ENCODE data around the gene RAPGEF2. TPM values are rescaled to one million over a fixed set of nuclear protein-coding genes. Genes with fewer than 3 reads are reported as not detected.

RAPGEF2 gene
- total RNA-seq, 4 donors from 2014 or later = 60.2 to 109 (median 79.7) TPM

DNA sequence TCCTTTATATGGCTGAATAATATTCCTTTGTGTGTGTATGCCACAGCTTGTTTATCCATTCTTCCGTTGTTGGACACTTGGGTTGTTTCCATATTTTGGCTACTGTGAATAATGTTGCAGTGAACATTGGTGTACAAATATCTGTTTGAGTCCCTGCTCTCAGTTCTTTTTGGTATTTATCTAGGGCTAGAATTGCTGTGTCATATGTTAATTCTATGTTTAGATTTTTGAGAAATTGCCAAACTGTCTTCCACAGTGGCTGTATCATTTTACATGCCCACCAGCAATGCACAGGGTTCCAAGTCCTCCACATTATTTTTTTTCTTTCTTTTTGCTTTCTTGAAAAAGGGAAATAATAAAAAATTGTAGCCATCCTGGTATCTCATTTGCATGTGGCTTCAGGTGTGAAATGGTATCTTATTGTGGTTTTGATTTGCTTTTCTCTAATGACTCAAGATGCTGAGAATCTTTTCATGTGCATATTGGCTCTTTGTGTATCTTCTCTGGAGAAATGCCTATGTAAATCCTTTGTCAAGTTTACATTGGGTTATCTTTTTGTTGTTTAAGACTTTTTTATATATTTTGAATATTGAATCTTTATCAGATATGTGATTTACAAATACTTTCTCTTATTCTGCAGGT, 129.7 kb downstream of the RAPGEF2 start:
- no peaks in the 10 kb centered on the region for H3K27me3 ChIP-seq
- peaks cover 17 to 18% of the 10 kb centered on the region in 2 donors for H3K4me1 ChIP-seq
- TF ChIP-seq, protein P1, sequence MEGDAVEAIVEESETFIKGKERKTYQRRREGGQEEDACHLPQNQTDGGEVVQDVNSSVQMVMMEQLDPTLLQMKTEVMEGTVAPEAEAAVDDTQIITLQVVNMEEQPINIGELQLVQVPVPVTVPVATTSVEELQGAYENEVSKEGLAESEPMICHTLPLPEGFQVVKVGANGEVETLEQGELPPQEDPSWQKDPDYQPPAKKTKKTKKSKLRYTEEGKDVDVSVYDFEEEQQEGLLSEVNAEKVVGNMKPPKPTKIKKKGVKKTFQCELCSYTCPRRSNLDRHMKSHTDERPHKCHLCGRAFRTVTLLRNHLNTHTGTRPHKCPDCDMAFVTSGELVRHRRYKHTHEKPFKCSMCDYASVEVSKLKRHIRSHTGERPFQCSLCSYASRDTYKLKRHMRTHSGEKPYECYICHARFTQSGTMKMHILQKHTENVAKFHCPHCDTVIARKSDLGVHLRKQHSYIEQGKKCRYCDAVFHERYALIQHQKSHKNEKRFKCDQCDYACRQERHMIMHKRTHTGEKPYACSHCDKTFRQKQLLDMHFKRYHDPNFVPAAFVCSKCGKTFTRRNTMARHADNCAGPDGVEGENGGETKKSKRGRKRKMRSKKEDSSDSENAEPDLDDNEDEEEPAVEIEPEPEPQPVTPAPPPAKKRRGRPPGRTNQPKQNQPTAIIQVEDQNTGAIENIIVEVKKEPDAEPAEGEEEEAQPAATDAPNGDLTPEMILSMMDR (IDR thresholded peaks at IDR 0.05) = no peak
- no peak for TF ChIP-seq POLR2A (IDR thresholded peaks at IDR 0.05)
- no peak overlapping the region for H3K4me3 ChIP-seq (replicated peaks in 1 of 3)
- no peak for DNase-seq
- WGBS, 2 donors = 82 to 93% methylated on average over 1 of the region's 1 CpG
- H3K9me3 ChIP-seq = no peaks in the 10 kb centered on the region
- H3K36me3 ChIP-seq = no peaks in the 10 kb centered on the region
- intact Hi-C loops (cut with DNase I) = no loop called here
- no peak overlapping the region for H3K27ac ChIP-seq

DNA sequence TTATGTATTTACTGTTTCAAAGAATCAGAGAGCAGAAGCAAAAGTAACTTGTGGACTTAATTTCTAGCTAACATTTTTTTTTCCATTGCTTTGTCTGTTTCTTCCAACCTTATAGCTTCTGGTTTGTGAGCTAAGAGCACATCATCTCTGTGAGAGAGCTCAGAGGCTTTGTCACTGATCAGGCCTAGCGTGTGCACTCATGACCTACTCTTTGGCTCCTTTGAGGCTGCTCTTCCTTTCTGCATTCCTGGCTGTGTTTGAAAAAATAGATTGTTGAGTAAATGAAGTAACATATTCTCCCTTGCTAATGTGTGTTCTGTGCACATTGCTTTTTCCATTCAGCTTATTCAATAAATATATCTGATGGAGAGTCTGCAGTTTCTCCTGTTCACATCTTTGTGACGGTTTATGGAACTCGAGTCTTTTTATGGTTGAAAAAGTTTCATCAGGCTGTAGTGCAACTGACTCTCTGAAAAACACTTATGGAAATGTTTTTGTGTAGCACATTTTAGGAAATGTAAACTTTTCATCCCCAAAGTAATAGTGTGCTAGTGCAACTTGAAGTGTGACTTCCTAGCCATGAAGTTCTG, 133.0 kb downstream of the RAPGEF2 start:
- 92 to 93% methylated on average over 3 of the region's 3 CpGs for WGBS, 2 donors
- Histone ChIP-seq H3K27me3 (no peaks in the 10 kb centered on the region), H3K36me3 (no peaks in the 10 kb centered on the region), H3K4me3 (replicated peaks in 1 of 3) (no peak overlapping the region), H3K27ac (peak overlapping the region in 1 of 3 donors; percentile 20), H3K4me1 (peaks cover 0 to 8% of the 10 kb centered on the region in 2 donors), H3K9me3 (no peaks in the 10 kb centered on the region)
- intact Hi-C loops (cut with DNase I) = no loop called here
- DNase-seq = no peak
- TF ChIP-seq, protein P1 (IDR thresholded peaks at IDR 0.05) = no peak
- no peak for TF ChIP-seq POLR2A (IDR thresholded peaks at IDR 0.05)

DNA sequence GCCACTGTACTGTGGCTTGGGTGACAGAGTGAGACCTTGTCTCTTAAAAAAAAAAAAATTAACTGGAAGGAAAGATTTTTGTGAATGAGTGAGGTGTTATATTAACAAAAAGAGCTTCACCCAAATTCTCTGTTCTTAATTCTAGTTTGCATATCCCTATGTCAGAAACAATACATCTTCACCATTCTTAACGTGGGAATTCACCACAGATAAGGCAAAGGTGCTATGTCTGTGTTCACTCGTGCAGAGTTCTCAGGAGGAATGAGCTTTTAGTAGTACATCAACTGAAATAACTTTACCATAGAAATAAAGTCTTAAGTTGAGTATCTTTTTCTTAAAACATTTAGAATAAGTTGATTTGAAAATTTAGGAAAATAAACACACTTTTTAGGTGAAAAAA, 135.1 kb downstream of the RAPGEF2 start:
- H3K36me3 ChIP-seq = no peaks in the 10 kb centered on the region
- no peaks in the 10 kb centered on the region for H3K9me3 ChIP-seq
- TF ChIP-seq POLR2A (IDR thresholded peaks at IDR 0.05) = no peak
- TF ChIP-seq, protein P1 (IDR thresholded peaks at IDR 0.05) = no peak
- peaks cover 0 to 8% of the 10 kb centered on the region in 2 donors for H3K4me1 ChIP-seq
- 59 to 67% methylated on average over 2 of the region's 2 CpGs for WGBS, 2 donors
- no peak overlapping the region for H3K4me3 ChIP-seq (replicated peaks in 1 of 3)
- intact Hi-C loops (cut with DNase I) = no loop called here
- no peak for DNase-seq
- no peaks in the 10 kb centered on the region for H3K27me3 ChIP-seq
- peak overlapping the region in 1 of 3 donors; percentile 52 for H3K27ac ChIP-seq

DNA sequence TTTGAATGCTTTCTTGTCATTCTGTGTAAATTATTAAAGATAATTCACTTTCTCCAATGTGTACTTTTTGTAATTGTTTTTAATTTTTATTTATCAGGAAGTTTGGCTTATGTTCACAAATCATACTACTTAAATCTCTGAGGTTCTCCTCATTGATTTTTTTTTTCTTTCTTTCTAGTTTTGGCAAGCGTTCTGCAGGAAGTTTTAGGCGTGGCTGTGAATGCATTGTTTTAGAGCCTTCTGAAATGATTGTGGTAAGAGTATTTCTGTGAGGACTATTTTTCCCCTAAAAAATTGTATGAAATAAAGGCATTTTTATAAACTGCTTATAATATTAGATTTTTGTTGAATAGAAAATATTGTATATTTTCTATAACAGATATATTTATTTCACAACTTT, 135.8 kb downstream of the RAPGEF2 start:
- Histone ChIP-seq H3K27me3 (no peaks in the 10 kb centered on the region), H3K4me1 (peaks cover 0 to 8% of the 10 kb centered on the region in 2 donors), H3K9me3 (no peaks in the 10 kb centered on the region), H3K27ac (peak overlapping the region in 1 of 3 donors; percentile 52), H3K36me3 (no peaks in the 10 kb centered on the region), H3K4me3 (replicated peaks in 1 of 3) (no peak overlapping the region)
- no peak for DNase-seq
- TF ChIP-seq POLR2A (IDR thresholded peaks at IDR 0.05) = no peak
- TF ChIP-seq, protein P1 (IDR thresholded peaks at IDR 0.05) = no peak
- intact Hi-C loops (cut with DNase I) = no loop called here
- 46 to 55% methylated on average over 2 of the region's 2 CpGs for WGBS, 2 donors

DNA sequence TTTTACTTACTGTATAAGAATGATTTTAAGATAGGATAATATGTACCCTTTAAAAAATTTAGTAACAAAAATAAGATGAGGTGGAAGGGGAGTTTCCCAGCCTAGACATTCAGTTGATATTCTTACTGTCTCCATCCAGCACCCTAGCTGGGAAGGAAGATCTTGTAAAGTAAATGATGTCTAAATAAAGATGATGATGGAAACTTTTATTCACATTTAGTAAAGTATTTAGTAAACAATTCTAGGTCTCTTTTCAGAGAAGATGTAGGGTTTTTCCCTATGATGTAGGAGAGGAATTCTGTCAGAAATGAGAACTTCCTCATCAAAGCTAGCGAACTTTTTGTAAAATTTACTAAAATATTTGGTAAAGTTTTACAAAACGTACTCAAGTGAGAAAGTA, 136.8 kb downstream of the RAPGEF2 start:
- TF ChIP-seq, protein P1 (IDR thresholded peaks at IDR 0.05) = no peak
- no peak for TF ChIP-seq POLR2A (IDR thresholded peaks at IDR 0.05)
- intact Hi-C loops (cut with DNase I) = no loop called here
- H3K9me3 ChIP-seq = no peaks in the 10 kb centered on the region
- H3K36me3 ChIP-seq = no peaks in the 10 kb centered on the region
- no peaks in the 10 kb centered on the region for H3K27me3 ChIP-seq
- peaks cover 0 to 8% of the 10 kb centered on the region in 2 donors for H3K4me1 ChIP-seq
- H3K27ac ChIP-seq = peak overlapping the region in 2 of 3 donors; percentile 39 to 52
- no peak overlapping the region for H3K4me3 ChIP-seq (replicated peaks in 1 of 3)
- WGBS, 2 donors = 88 to 90% methylated on average over 2 of the region's 2 CpGs
- no peak for DNase-seq

All from thyroid gland (tissue), 4 donors.